SIG-M5 (cell line): ENCODE measurements around the gene SPATA9.
A peak's percentile ranks its signal among the peaks of the same experiment; 100 is the strongest.
"Not testable (repeated sequence)": the region's sequence is repeated elsewhere in the genome, so short reads cannot be mapped to it uniquely, and the experiment has no call there.

Experiments
- DNase-seq: peaks from one replicate; lab custom pipeline; 2025; lab: John Stamatoyannopoulos, UW

Gene SPATA9

GRCh38 chr5:95673081-95673480 lies 9.7 kb downstream of the SPATA9 start:
- no peak for DNase-seq

DNA sequence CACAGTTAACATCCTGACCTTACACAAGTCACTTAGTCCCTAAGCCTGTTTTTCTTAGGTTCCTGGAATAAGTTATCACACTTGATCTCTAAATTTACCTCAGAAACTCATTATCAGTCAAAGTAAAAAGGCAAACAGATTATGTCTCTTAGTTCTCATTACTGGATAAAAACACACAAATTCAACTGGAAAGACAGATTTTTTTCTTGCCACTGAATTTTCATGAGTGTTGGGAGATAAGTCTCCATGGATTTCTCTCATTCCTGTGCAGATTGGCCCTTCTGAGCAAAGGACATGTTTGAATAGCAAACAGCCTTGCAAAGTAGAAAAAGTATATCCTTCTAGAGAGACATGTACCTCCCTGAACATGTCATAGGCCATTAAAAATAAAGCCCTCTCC lies 10.2 kb downstream of the SPATA9 start:
- no peak for DNase-seq

- no peak for DNase-seq
Observed at GRCh38 chr5:95671826-95672225, 11.0 kb downstream of the SPATA9 start.

GRCh38 chr5:95670568-95670967 lies 12.2 kb downstream of the SPATA9 start:
- no peak for DNase-seq

DNA sequence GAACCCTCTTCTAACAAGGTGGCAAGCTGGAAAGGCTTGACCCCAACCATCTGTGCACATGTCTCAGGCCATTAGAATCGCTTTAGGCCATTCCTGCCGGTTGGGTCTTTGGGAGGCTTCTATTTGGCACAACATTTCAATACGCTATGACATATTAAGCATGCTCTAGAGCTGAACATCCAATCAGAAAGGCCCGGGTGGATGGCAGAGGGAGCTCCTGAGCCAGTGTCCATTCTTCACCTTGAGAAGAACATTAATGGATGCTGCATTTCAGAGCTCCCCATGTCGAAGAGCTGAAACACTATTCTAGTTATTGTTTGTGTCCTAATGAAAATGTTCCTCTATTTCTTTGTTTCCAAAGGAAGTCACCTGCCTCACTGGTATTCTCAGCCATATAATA lies 12.8 kb downstream of the SPATA9 start:
- DNase-seq, result no peak

GRCh38 chr5:95669540-95669939 lies 13.3 kb downstream of the SPATA9 start:
- no peak for DNase-seq

DNA sequence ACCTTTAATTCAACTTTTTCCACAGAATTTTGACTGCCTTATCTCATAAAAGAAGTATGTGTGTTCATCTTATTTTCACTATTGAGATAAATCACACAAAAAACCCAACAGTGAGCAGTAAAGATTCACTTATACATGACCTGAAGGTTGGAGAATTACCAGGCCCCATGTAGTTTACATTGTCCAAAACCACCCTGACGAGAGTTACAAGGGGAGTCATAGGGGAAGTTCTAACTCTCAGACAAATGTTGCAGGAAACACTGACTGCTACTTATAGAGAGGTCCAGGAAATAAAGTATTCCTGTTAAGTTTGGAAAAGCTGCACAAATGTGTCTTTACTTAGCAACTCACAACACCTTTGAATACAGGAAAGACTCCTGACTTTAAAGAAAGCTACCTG lies 14.1 kb downstream of the SPATA9 start:
- DNase-seq, result no peak

DNA sequence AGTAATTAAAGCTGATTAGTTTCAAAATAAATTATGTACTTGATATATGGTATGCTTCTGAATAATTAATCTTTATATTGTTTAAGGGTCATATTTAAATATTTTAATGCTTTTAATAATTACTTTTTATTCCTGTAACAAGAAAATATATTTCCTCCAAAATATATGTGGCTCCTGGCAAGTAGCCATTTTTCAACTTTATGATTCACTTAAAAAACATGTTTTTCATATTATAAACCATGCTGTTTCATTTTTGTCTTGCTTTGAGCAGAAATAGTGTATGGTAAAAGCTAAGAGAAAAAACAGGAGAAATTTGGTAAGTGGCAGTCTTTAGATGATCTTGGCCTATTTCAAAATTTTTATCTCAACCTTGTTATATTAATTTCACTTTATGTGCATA lies 14.6 kb downstream of the SPATA9 start:
- DNase-seq, result no peak

- no peak for DNase-seq
Observed at GRCh38 chr5:95667678-95668077, 15.1 kb downstream of the SPATA9 start.

- no peak for DNase-seq
Observed at GRCh38 chr5:95667061-95667618, 15.7 kb downstream of the SPATA9 start.

- no peak for DNase-seq
Observed at GRCh38 chr5:95664204-95664786, 18.5 kb downstream of the SPATA9 start.

DNA sequence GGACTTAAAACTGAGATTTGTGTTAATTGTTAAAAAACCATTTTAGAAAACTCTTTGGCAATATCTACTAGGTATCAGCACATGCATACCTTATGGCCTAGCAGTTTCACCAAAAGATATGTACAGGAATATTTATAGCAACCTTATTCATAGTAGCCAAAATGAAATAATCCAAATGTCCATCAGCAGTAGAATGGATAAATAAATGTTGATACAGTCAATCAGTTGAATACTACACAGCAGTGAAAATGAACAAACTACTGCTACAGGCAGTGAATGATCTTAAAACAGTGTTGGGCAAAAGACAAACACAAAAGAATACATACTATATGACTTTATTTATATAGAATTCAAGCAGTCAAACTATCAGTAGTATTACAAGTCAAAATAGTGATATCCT lies 19.8 kb downstream of the SPATA9 start:
- DNase-seq, result no peak

- no peak for DNase-seq
Observed at GRCh38 chr5:95660060-95660459, 22.7 kb downstream of the SPATA9 start.

DNA sequence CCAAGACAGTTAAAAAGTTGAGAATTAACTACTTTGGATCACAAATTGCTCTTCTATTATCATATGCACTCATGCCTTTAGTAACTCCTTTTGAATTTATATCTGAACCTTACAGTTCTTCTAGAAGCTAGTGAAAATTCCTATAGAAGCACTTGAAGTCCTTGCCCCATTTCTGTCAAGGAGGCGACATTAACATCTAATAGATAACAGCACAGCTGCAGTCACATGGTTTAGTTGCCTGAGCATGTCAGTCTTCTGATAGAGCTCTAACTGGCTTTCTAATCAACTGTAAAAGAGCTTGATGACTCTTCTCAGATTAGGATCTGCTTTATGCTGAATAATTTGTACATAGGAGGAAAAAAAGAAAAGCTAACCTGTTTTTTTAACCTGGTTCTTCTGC lies 27.2 kb downstream of the SPATA9 start:
- no peak for DNase-seq

DNA sequence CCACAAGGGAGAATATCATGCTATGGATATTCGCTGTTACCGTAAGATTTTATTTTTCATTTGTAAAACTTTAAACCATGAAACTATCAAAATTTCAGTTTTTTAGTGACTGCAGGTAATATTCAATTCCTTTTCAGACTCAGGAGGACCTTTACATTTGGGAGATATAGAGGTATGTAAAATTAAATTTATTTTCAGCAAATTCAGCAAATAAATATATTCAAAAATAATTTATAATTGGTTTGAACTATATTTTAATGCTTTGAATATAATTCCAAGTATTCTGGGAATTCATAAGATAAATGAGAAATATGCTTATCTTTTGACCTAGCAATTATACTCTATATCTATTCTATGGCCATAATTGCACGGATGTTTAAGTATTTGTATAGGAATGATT lies 28.6 kb downstream of the SPATA9 start:
- DNase-seq, result no peak

DNA sequence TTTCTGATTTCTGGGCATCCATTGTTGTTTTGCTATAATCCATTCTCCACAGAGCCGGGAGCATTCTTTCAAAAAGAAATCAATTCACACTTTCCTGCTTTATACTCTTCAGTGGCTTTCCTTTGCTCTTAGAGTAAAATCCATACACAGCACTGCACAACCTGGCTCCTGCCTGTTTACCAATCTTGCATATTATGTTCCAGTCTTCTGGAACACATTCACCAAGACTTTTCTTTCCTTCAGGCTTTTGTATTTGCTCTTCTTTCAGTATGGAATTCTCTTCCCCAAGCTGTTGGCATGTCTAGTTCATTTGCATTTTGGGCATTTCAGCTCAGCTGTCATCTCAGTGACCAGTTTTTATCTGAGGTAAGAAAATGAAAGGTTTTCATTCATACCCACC lies 29.9 kb downstream of the SPATA9 start:
- no peak for DNase-seq

DNA sequence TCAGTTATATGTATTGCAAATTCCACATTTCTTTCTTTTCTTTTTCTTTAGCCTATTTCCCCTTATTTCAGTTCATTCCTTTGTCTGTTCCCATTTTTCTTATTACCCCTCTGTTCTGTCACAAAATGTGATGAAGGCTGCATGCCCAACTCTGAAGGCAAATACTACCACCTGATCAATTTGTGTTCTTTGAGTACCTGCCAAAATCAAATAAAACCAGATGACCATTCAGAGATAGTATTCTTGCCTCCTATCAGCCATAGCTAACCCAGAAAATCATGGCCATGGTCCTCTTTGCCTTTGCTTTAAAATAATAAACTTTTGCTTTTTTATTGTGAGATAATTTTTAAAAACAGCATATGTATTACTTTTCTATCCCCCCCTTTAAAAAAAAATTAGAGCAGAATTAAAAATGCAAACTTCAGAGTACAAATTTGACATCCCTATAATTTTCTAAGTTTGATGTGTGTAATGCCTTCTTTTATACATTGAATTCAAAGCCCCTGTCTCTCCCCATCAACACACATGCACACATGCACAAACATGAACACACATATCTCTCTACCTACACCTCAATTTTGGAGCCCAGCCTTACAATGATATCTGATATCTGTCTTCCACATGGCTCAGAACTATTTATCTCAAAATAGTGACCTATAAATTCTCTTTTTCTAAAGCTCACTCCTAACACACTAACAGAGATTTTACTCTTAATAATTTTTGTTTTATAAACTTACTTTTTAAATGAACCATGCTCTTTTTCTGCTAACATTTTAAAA lies 32.8 kb downstream of the SPATA9 start:
- DNase-seq, result no peak

DNA sequence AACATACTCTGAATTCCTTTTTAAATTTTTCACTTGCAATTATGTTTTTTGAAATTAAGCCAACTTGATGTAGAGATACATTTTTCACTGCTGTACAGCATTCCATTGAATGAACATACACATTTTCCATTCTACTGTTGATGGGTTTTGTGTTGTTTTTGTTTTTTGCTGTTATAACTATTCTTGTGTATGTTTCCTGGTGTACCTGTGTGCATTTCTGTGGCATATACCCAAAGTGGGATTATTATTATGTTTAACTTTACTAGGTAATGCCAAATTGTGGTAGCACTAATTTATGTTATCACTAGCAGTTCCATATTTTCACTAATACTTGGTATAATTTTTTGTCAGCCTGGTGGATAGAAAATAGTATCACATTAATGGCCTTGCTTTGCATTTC lies 33.5 kb downstream of the SPATA9 start:
- DNase-seq, result no peak

GRCh38 chr5:95647886-95648860 lies 34.6 kb downstream of the SPATA9 start:
- DNase-seq, result no peak

DNA sequence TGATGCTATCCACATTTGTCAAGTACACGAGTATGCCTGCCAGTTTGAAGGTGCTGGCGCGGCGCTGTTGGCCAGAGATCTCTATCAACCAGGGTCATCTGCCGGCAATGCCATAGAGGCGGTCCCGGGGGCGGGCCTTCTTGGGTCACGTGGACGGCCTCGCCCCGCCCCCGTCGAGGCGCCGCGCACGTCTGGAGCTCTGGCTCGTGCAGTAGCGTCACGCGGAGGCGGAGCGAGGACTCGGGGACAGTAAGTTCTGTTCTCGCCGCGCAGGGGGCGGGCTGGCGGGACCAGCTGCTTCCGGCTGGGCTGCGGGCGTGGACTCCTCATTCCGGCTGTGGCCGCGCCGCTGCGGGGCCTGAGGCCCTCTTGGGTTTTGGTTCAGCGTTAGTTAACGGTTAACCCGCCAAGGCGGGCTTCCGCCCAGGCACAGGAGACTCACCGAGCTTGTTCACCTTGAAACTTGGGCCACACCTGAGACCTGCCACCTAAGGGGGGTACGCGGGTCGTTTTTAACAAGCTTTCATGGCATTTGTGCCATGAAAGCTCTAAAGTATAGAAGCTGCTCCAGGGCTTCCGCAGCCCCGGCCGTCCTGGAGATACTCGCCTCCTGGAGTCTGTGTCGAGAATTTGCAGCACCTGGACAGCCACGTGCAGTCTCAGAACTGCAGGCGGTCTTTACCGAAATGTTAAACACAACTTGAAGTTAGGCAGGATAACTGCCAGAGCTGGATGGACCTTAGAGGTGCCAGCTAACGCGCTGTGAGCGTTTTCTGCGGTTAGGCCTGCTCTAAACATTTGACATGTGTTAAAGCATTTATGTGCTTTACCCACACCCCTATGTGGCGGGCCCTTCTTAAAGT lies 36.0 kb downstream of the SPATA9 start, which contains the start of gene RFESD:
Gene RFESD (plus strand): TSS at position 209 of the 863 bp plus-strand sequence. CDS start 5,495 bp downstream, outside the sequence.
- DNase-seq, result peak; percentile 35

GRCh38 chr5:95646226-95646568 lies 36.6 kb downstream of the SPATA9 start:
- not testable (repeated sequence) for DNase-seq
